Prostate gland (tissue), 2 donors: ENCODE data around the gene ABCC3.

ENCODE experiments used
- POLR2AphosphoS5 ChIP-seq: sonication (generic); formaldehyde crosslinking; IDR thresholded peaks from one replicate; pipeline ENCODE4 v1.6.1; 2017; ENCODE audit warnings: antibody characterized with exemption
- TF ChIP-seq, protein P1 (sequence below), 4 experiments: fragments of 200-600 bp in 2 of 4; fragments of 450-650 bp in 2 of 4; sonication (generic) in 2 of 4; IDR thresholded peaks; 1 replicate in 3 of 4; 2 replicates in 1 of 4; pipeline ENCODE4 v1.5.1; 2016 to 2019; ENCODE audit warnings: antibody characterized with exemption in 4 of 4, mild to moderate bottlenecking in 2 of 4, moderate library complexity in 2 of 4

DNA sequence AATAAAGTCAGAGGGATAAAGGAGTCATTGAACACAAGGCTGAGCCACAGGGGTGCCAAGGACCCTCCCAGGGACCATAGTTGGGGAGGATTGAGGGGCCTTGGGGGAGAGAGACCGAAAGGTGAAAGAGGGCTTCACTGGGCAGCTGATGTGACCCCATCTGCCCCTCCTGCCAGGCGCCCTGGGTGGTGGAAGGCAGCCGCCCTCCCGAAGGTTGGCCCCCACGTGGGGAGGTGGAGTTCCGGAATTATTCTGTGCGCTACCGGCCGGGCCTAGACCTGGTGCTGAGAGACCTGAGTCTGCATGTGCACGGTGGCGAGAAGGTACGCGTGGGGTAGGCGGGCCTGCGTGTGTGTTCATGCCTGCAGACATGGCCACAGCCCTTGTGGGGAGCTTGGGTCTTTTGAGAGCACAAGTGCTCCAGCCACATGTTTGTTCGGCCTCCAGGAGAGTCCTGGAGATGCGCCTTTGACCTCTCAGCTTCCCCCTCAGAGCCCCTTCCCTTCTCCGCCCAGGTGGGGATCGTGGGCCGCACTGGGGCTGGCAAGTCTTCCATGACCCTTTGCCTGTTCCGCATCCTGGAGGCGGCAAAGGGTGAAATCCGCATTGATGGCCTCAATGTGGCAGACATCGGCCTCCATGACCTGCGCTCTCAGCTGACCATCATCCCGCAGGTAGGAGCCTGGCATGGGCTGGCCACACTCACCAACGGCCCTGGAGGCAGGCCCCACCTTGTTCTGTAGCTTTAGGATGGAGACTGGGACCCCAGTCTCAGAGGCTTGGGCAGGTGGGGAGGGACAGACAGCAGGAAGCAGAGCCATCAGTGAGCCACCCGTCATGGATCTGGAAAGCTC is 49.0 kb downstream of the ABCC3 start:
- TF ChIP-seq, protein P1, sequence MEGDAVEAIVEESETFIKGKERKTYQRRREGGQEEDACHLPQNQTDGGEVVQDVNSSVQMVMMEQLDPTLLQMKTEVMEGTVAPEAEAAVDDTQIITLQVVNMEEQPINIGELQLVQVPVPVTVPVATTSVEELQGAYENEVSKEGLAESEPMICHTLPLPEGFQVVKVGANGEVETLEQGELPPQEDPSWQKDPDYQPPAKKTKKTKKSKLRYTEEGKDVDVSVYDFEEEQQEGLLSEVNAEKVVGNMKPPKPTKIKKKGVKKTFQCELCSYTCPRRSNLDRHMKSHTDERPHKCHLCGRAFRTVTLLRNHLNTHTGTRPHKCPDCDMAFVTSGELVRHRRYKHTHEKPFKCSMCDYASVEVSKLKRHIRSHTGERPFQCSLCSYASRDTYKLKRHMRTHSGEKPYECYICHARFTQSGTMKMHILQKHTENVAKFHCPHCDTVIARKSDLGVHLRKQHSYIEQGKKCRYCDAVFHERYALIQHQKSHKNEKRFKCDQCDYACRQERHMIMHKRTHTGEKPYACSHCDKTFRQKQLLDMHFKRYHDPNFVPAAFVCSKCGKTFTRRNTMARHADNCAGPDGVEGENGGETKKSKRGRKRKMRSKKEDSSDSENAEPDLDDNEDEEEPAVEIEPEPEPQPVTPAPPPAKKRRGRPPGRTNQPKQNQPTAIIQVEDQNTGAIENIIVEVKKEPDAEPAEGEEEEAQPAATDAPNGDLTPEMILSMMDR (IDR thresholded peaks at IDR 0.05) = no peak
- TF ChIP-seq POLR2AphosphoS5 = no peak
